Sigmoid colon (tissue), 4 donors: ENCODE data around the gene NLRC3.

ENCODE experiments used
- CTCF ChIP-seq, 4 experiments: fragments of 450-650 bp in 3 of 4; fragments of 200-600 bp in 1 of 4; IDR thresholded peaks; one replicate each; pipeline ENCODE4 v1.5.1; 2016 to 2019; ENCODE audit warnings: antibody characterized with exemption in 4 of 4, mild to moderate bottlenecking in 3 of 4, moderate library complexity in 2 of 4
- EP300 ChIP-seq, 4 donors: sonication (generic); formaldehyde crosslinking; IDR thresholded peaks; one replicate each; pipeline ENCODE4 v1.6.1; 2017; ENCODE audit warnings: antibody characterized with exemption in 4 of 4
- POLR2A ChIP-seq, 2 donors: fragments of 450-650 bp; IDR thresholded peaks; one replicate each; pipeline ENCODE4 v1.6.1; 2016; ENCODE audit warnings: antibody characterized with exemption in 2 of 2, mild to moderate bottlenecking in 2 of 2, moderate library complexity in 2 of 2
- POLR2AphosphoS5 ChIP-seq, 4 donors: sonication (generic); formaldehyde crosslinking; IDR thresholded peaks; one replicate each; pipeline ENCODE4 v1.6.1; 2017; ENCODE audit warnings: antibody characterized with exemption in 4 of 4

GRCh38 chr16:3509470-3509928 is 67.7 kb downstream of the NLRC3 start:
- TF ChIP-seq POLR2A (IDR thresholded peaks at IDR 0.05) (no peak), POLR2AphosphoS5 (IDR thresholded peaks at IDR 0.05) (no peak), CTCF (IDR thresholded peaks at IDR 0.05) (no peak), EP300 (IDR thresholded peaks at IDR 0.05) (no peak)
